Measurements from ENCODE around the gene HECTD4.
"Not testable (repeated sequence)": the region's sequence is repeated elsewhere in the genome, so short reads cannot be mapped to it uniquely, and the experiment has no call there.

The HECTD4 gene

DNA sequence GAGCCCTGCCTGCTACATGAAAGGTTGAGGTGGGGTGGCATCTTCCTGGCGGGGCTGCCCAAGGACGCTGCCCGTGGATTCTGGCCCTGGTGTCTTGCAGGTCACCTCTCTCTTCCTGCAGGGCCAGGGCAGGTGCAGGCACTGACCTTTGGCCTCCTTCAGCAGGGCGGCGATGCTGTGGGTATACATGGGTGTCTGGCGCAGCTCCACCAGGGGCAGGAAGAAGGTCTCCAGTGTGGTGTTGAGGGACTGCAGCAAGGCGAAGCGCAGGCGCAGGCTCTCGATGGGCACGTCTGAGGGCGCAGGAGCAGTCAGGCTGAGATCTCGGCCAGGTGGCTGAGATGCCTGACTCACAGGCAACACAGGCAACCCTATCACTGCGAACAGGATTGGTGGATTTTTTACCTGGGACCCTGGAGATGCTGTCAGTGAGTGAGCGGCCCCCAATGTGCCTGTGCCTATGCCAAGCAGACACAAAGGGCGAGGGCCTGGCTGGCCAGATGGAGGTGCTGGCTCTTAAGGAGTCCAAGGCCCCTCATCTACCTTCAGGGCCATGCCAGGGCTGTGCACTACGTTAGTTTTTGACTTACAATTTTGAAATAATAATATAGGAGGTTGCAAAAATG is 211.1 kb downstream of the HECTD4 start:
- DNase-seq = no peak

DNA sequence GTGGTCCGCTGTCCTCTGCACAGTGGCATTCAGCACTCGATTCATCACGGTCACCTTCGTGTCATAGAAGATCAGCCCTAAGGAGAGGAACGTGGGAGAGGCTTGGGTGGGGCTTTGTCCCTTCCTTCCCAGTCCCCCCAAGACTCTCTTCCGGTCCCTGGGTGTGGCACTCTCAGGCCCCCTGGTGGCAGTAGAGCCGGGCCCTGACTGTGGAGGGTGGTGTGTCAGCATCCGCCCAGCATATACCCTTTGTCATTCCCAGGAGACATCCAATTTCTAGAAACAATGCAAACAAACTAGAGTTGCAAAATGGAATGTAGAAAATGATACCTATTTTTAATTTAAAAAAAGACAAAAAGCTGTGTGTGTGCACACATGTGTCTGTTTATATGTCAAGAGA is 211.9 kb downstream of the HECTD4 start:
- DNase-seq = no peak

DNA sequence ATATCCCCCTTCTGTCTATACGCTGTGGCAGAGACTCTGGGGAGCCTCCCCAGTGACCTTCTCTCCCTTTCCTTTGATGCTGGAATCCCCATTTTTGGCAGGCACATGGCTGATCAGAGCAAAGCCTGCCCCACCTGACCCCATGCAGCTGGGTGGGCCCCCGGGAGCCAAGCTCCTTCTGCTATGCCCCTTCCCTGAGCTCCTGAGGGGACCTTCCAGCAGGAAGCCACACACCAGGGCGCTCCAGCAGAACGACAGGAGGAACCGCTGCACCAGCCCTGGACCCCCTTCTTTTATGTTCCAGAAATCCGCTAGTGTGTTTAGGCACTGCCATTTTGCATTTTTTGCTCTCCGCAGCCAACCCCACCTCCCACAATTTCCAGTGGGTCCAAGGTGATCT is 212.3 kb downstream of the HECTD4 start:
- no peak for DNase-seq

DNA sequence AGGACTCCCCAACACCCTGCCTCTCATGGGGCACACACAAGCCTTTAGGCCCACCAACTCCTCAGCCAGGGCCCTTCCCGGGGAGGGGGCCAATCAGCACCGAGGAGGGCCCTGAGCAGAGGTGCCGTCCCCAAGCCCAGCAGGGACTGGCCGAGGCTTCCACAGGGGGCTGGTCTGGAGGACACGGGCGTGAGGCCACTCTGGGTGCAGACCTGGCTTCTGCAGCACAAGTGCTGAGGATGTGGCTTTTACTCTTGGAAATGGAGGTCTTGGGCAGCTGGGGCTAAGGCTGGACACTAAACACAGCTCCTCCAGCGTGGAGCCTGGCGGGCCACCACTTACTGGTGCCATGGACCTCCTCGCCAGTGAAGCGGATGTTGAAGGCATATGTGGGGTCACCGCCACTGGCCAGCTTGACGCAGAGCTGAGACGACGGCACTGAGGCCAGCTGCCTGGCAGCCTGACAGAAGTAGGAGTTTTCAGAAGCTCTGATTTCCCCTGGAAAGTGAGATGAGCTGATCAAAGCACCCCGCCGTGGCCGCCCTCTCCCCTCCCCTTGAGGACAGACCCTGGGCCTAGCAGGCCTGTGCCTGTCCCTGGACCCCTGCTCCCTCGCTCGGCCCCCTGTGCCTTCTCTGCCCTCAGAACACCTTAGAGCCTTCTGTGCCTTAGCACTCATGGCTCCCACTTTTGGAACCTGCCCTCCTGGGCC is 212.9 kb downstream of the HECTD4 start:
- no peak for DNase-seq

DNA sequence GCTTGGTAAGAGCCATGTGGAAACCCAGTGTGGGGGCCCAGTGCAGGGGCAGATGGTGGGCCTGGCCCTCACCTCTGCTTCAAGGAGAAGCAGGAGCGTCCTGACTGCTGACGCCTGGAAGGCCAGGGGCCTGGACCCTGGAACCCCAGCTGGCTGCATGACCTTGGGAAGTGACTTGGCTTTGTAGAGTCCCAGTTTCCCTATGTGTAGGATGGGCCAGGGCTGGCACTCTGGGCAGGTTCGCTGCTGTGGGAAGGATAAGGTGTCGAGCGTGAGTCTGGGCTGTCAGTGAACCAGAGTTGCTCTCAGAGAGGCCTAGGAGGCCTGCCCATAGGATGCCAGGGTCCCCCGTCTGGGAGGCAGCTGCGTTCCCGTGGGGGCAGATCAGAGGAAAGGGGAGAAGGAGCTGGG is 213.7 kb downstream of the HECTD4 start:
- no peak for DNase-seq

DNA sequence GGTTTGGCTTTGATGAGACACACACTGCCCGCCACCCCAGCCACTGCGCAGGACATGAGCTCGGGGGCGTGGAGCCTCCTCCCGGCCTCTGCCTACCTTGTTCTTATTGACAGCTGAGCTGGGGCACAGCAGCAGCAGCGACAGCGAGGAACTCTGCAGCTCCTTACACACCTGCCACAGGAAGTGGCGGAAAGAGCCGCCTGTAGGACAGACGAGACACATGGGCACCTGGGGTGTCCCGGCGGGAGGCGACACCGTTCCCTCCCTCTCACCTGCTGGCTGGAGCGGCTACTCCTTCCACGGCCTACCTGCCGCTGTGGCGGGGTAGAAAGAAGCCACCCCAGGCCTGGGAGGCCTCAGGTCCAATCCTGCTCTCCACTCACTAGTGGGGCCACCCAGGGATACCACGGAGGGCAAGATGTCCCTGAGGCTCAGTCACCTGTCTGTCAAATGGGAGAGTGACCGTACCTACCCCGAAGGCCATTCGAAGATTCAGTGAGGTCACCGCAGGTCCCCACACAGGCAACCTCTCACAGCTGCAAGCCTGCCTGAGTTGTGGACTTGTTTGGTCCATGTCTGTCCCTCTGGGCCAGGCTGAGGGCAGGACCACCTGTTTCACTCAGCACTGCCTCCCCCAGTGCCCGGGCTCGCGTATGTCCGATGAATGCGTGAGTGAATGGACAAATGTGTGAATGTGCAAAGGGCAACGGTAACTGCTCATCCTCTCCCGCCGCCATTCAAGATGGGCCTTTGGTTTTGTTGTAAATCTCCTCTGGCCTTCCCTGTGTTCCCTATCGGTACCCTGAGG is 214.3 kb downstream of the HECTD4 start:
- no peak for DNase-seq

DNA sequence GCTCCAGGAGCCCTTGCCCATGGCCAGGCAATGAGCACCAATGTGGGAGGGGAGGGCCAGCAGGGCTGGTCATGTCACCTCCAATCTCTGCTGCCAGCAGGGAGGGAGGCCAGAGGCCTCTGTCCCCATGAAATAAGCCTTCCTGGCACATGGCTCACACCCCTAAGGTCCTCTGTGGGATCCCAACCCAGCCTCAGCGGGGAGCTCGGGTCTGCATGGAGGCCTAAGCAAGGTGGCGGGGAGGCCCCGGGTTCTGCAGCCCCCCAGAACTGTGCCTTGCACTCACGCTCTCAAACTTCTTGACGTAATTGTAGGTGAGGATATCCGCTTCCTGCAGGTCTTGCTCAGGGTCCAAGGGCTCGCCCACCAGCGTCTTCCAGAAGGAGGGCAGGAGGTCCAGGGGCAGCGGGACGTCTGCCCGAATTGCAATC is 215.2 kb downstream of the HECTD4 start:
- no peak for DNase-seq

DNA sequence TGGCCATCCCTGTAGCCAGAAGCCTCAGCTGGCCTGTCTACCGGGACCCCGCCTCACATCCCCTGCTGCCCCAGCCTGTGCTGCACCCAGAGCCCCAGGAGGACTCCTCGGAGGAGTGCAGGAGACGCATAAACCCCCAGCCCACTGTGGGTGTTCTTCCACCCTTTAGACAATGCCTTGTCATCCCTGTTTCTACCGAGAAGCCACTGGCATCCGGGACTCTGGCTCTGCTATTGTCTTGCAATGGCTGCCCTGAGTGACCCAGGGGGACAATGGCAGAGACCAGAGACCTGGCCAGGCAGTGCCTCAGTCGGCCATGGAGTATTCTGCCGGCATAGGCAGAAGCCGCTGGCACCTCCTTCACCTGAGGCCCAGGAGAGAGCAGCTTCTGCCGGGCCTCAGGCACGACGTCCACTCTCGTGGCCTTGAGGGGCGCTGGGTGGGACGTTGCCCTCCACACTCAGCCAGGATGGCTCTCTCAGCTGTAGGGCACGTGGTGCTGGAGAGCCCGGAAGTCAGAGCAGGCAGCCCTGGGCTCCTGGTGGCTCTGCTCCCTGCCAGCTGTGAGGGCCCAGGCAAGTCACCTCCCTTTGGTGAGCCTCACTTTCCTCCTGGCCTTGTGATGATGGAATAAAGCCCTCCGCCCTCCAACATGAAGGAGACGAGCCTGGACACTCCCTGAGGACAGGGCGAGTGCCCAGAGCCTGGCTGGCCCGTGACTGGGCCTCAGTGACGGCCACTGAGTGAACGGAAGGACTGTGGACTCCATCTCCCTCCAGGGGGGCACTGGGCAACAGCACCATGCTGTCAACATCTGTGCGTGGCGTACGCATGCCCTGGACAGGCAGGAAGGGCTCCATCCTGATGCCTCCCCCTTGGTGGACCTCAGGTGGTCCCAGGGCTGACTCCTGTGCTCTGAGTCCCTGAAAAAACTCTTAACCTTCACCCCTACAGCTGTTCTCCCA is 215.9 kb downstream of the HECTD4 start:
- DNase-seq = no peak

DNA sequence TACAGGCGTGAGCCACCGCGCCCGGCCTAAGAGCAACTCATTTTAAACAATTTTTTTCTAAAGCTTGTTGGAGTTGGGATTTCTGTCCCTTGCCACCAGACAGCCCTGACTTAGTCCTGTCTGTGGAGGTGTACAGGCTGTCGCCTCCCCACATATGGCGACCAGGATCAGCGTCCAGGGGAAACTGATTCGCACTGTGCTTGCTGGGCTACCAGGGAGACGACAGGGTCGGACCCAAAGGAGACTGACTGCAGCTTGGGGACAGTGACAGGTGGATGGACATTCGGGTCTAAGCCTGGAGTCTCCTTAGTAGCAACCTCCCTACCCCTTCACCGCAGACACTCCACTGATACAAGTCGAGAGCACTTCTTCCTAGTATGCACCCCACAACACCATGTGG is 216.6 kb downstream of the HECTD4 start:
- no peak for DNase-seq

DNA sequence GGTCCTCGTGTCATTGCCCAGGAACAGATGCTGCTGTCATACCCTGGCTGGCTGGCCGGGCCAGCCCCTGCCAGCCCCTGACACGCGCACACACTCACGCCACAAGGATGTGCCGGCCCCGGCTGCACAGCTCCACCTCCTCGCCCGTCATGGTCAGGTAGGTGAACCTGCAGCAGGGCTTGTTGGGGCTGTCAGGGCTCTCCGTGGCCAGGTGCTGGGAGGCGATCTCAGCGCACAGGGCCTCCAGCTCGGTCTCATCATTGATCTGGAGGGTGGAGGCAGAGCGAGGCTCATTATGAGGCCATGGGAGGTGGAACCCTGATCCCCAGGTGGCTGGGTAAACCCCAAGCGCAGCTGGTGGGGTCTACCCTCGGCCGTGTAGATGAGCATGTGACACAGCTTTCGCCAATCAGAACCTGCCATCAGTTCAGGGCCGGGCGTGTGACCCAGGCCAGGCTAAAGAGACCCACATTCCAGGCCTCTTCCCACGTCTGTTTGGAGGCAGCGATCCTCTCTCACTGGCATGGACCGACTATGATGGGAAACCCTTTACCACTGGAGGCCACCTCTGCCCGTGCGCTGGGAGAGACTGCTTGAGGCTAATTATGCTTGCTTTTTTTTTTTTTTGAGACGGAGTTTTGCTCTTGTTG is 218.1 kb downstream of the HECTD4 start:
- no peak for DNase-seq

DNA sequence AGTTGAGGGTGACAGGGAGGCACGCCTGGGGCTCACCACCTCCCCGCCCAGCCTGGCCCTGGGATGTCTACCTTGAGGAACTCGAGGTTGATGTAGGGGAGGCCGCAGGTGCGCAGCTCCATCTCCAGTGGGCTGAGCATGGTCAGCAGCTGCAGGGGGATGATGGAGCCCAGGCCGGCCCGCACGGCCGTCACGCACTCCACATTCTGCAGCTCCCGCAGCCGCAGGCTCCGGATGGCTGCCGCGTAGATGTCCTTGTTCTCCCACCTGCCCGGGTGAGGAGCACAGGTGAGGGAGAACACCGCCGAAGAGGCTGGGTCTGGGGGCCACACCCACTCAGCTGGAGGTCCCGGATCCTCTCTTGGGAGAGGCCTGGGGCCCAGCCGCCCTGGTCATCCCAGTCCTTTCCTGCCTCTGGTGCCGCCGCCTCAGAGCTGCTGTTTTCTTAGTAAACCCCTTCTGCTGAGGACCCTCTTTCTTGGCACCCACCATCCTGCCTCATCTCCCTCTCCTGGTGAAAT is 218.7 kb downstream of the HECTD4 start:
- no peak for DNase-seq

DNA sequence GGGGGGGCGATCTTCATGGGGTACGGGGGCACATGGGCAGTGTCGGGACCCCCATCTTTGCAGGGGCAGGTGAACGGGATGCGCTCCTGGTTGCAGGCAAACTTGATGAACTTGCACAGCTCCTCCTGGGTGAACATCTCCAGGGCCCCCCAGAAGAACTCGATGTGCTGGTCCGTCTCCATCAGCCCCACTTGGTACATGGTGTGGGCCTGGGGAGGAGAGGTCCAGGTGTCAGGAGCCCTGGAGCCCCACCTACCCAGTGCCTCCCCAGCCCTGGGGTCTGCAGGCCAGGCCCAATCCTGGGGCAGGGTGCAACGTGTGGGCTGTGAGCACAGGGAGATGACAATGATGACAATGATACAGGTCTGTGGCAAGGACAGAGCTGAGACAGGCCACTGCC is 219.2 kb downstream of the HECTD4 start:
- DNase-seq = no peak

DNA sequence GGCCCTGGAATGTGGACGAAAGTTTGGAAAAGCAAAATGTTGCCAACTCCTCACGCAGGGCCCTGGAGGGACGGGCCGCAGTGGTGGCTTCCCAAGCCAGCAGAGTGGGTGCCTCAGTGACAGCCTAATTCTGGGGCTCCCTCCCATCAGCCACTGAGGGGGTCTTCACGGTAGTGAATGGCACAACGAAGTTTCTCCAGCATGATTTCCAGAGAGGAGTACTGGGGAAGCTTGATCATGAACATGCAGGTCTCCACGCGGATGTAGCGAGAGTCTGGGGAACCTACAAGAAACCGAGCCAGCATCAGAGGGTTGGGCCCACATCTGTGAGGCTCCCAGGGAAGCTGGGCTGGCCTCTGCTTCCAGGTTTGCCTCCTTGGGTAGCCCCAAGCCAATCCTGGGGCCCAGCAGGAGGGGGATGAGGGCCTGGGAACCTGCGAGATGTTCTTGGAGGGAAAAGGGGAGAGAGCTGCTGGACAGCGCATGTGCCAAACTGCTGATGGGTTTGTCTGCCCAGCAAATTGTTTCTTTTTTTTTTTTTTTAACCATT is 219.9 kb downstream of the HECTD4 start:
- DNase-seq = no peak

DNA sequence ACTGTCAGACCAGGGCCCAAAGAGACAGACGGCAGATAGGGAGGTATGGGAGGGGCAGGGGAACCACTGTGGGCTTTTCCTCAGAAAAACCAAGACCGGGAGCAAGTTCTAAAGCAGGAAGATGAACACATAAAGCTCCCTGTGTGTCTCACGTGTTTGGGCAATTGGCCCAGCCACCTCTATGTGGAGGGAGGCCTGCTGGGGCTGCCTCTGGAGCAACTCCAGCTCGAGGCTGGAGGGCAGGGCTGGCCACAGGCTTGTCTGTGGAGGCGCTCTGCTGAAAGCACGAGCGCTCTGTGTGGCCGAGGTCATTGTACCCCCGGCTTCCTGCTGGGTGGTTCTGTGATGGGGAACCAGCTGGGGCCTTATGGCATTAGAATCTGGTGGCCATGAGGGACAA is 220.5 kb downstream of the HECTD4 start:
- DNase-seq = no peak

DNA sequence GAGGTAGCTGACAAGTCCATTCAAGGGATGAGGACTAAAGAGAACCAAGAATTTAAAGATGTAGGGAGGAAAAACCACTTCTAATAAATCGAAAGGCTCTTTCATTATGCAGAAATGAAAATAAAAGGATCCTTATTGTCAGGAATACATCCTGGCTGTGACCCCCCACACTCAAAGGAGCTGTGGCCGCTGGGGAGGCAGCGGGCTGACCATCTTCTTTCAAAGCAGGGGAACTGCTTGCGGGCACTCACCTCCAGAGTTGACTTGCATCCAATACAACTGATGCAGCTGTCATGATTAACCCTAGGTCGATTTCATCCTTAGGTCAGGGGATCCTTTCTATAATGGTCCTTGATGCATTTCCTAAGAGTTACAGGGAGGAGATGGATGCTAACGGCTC is 221.6 kb downstream of the HECTD4 start:
- DNase-seq = no peak

DNA sequence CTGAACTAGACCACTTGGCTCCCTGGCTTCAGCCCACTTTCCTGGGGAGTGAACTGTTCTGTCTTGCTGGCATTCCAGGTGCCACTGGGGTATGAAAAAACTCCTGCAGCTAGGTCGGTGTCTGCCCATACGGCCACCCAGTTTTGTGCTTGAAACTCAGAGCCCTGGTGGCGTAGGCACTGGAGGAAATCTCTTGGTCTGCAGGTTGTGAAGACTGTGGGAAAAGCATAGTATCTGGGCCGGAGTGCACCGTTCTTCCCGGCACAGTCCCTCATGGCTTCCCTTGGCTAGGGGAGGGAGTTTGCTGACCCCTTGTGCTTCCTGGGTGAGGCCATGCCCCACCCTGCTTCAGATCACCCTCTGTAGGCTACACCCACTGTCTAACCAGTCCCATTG is 223.1 kb downstream of the HECTD4 start:
- no peak for DNase-seq

DNA sequence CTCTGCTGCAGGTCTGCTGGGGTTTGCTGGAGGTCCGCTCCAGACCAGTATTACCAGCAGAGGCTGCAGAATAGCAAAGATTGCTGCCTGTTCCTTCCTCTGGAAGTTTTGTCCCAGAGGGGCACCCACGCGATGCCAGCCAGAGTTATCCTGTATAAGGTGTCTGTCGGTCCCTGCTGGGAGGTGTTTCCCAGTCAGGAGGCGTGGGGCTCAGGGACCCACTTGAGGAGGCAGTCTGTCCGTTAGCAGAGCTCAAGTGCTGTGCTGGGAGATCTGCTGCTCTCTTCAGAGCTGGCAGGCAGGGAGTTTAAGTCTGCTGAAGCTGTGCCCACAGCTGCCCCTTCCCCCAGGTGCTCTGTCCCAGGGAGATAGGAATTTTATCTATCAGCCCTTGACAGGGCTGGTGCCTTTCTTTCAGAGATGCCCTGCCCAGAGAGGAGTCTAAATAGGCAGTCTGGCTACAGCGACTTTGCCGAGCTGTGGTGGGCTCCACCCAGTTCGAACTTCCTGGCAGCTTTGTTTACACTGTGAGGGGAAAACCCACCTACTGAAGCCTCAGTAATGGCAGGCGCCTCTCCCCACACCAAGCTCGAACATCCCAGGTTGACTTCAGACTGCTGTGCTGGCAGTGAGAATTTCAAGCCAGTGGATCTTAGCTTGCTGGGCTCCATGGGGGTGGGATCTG is 223.6 kb downstream of the HECTD4 start:
- DNase-seq = not testable (repeated sequence)

DNA sequence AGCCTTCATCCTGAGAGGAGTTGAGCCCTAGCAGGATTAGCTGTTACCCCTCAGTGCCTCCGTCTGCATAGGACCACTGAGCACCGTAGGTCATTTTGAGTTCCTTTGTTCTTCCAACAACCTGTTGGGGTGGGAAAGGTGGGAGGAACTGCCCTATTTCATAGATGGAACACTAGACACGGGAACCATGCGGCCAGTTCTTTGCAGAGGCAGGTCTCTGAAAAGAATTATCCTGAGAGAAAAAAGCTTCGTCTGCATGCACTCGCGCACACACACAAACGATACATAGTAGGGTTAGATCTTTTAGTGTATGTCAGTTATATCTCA is 228.4 kb downstream of the HECTD4 start:
- DNase-seq = no peak

DNA sequence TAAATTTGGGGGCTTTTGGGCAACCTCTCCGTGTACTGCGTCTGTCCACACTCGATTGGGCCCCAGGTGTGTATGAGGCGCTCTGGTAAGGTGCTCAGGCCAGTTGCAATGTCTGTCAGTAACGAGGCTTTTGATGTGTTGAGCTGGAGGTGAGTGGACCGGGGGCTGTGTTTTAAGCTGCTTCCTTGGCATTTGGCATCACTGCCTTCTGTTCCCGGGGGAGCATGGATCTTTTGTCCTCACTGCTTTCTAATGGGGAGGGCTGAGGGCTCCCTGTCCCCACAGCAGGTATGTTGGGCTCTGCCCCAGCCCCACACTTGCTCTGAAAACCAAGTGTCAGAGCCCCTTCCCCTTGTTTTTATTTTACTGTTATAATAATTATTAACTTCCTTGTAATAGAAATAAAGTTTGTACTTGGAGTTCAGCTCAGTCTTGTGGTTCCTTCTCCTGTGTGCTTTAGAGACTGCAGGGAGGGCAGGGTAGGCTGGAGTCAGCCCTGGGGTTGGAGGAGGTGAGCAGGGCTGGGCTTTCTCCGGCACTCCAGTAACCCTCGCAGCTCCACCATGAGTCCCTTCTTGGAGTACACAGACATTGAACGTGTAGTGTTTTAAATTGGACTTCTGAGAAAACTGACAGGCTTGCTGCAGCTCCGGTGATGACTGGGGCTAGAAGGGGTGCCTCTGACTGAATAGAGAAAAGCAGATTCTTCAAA is 228.9 kb downstream of the HECTD4 start:
- no peak for DNase-seq

DNA sequence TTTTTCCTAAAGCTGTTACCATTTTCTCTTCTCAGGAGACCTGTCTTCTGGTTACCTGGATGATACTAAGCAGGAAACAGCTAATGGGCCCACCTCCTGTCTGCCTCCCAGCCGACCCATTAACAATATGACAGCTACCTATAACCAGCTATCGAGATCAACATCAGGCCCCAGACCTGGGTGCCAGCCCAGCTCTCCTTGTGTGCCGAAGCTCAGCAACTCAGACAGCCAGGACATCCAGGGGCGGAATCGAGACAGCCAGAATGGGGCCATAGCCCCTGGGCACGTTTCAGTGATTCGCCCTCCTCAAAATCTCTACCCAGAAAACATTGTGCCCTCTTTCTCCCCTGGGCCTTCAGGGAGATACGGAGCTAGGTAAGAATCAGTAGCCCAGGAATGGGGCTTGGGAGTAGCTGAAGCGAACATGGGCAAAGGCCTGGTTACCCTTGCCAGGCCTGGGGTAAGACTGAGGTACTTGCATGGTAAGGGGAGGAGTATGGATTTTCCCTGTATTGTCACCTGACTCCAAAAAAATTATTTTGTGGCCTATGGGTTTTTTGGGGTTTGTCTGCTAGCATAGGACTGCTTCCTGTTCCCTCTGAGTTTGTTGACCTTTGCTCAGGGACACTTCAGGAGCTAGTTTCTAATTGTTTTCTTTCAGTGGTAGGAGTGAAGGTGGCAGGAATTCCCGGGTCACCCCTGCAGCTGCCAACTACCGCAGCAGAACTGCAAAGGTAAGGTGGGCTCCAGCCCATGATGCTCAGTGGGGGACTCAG is 230.3 kb downstream of the HECTD4 start:
- DNase-seq = no peak
